Kidney (tissue), 14 donors: ENCODE measurements around the gene MRPL46. TPM values are rescaled to one million over a fixed set of nuclear protein-coding genes. Genes with fewer than 3 reads are reported as not detected.
"Not testable (repeated sequence)": the region's sequence is repeated elsewhere in the genome, so short reads cannot be mapped to it uniquely, and the experiment has no call there.

Source experiments
- DNase-seq, 5 donors: peaks; one replicate each; pipeline ENCODE4 v3.0.0-alpha.2; 2013 to 2020
- FAIRE-seq: peaks from 2 replicates; lab custom pipeline; 2012; peaks lifted over from hg19 to GRCh38; lab: Jason Lieb, UNC
- H3K27ac ChIP-seq, 2 donors: one replicate each; pipeline ENCODE4 v1.7.0; 2013; ENCODE audit warnings: low read depth in 2 of 2, low read length in 2 of 2, inconsistent platforms in 1 of 2
- H3K27me3 ChIP-seq: one replicate; pipeline ENCODE4 v1.7.1; 2013; ENCODE audit warnings: low read length, inconsistent platforms; ENCODE audit not compliant: control insufficient read depth, insufficient read depth
- H3K36me3 ChIP-seq, 3 donors: one replicate each; pipeline versions ENCODE4 v1.7.0 to v1.7.1; 2013; ENCODE audit warnings: low read length in 3 of 3, control low read depth in 1 of 3, inconsistent platforms in 1 of 3; ENCODE audit not compliant: insufficient read depth in 3 of 3, control insufficient read depth in 2 of 3
- H3K4me1 ChIP-seq, 3 donors: one replicate each; pipeline versions ENCODE4 v1.7.0 to v1.7.1; 2013; ENCODE audit warnings: low read length in 3 of 3, inconsistent platforms in 1 of 3, low read depth in 1 of 3; ENCODE audit not compliant: control insufficient read depth in 2 of 3, insufficient read depth in 2 of 3
- H3K4me3 ChIP-seq, 3 donors: one replicate each; pipeline versions ENCODE4 v1.7.0 to v1.8.1; 2013; ENCODE audit warnings: low read length in 3 of 3, control low read depth in 1 of 3, inconsistent platforms in 1 of 3
- H3K9ac ChIP-seq, 3 donors: one replicate each; pipeline versions ENCODE4 v1.7.0 to v1.7.1; 2013; ENCODE audit warnings: low read length in 3 of 3, control low read depth in 1 of 3, inconsistent platforms in 1 of 3
- H3K9me3 ChIP-seq, 3 donors: one replicate each; pipeline versions ENCODE4 v1.7.0 to v1.7.1; 2013; ENCODE audit warnings: low read length in 3 of 3, control low read depth in 1 of 3, inconsistent platforms in 1 of 3; ENCODE audit not compliant: control insufficient read depth in 2 of 3, insufficient read depth in 1 of 3
- intact Hi-C: fragments of 100-400 bp; cut with DNase I; formaldehyde crosslinking; loops from one replicate; pipeline ENCODE4 v1.11.1; 2022
- polyA plus RNA-seq: library from polyadenylated mRNA; stranded (reverse); fragments of 350-450 nt; fragmentation: Illumina TruSeq; extraction: RNeasy Lipid Tissue Mini Kit (QIAGEN cat#74804); gene quantifications from one replicate; pipeline ENCODE4 v1.2.3, GENCODE V29; 2014; ENCODE audit warnings: low read depth, low replicate concordance; ENCODE audit not compliant: insufficient read depth
- total RNA-seq: library from RNA; stranded (reverse); fragmentation: NEBNext Ultra II Directional; extraction: Animal tissue kit (Norgen Biotek cat#: 25700); gene quantifications from one replicate; pipeline ENCODE4 v1.2.1, GENCODE V29; 2021
- TF ChIP-seq, protein P1 (sequence below): IDR thresholded peaks from 3 replicates; pipeline ENCODE4 v1.5.1; 2012; ENCODE audit warnings: mild to moderate bottlenecking, moderate library complexity, borderline replicate concordance; ENCODE audit not compliant: insufficient read depth; ENCODE audit errors: extremely low read depth
- donor health status: control.
- donor health status: control.
- donor health status: control.
- donor health status: control.
- donor health status: control.
- donor health status: DM: yes; HTN: yes; CAD: no.
- donor health status: Normal renal cell carcinoma (clear cell type).

Gene MRPL46
- total and polyA plus RNA-seq, 2 donors from 2014 or later = 24.7 to 73.4 TPM

- Histone ChIP-seq H3K9me3 (no peaks in the 10 kb centered on the region), H3K36me3 (peaks cover 5 to 25% (median 19%) of the 10 kb centered on the region in 3 donors), H3K9ac (no peak overlapping the region), H3K27me3 (no peaks in the 10 kb centered on the region), H3K27ac (no peak overlapping the region), H3K4me3 (no peak overlapping the region), H3K4me1 (peaks cover 0 to 6% (median 0%) of the 10 kb centered on the region in 3 donors)
- TF ChIP-seq, protein P1, sequence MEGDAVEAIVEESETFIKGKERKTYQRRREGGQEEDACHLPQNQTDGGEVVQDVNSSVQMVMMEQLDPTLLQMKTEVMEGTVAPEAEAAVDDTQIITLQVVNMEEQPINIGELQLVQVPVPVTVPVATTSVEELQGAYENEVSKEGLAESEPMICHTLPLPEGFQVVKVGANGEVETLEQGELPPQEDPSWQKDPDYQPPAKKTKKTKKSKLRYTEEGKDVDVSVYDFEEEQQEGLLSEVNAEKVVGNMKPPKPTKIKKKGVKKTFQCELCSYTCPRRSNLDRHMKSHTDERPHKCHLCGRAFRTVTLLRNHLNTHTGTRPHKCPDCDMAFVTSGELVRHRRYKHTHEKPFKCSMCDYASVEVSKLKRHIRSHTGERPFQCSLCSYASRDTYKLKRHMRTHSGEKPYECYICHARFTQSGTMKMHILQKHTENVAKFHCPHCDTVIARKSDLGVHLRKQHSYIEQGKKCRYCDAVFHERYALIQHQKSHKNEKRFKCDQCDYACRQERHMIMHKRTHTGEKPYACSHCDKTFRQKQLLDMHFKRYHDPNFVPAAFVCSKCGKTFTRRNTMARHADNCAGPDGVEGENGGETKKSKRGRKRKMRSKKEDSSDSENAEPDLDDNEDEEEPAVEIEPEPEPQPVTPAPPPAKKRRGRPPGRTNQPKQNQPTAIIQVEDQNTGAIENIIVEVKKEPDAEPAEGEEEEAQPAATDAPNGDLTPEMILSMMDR = peak; percentile 46
- intact Hi-C loops = no loop called here
- FAIRE-seq = no peak
- peak in 3 of 5 donors; percentile 33 to 57 (median 49) for DNase-seq
Observed at GRCh38 chr15:88476635-88477060, 9.5 kb upstream of the MRPL46 start.

DNA sequence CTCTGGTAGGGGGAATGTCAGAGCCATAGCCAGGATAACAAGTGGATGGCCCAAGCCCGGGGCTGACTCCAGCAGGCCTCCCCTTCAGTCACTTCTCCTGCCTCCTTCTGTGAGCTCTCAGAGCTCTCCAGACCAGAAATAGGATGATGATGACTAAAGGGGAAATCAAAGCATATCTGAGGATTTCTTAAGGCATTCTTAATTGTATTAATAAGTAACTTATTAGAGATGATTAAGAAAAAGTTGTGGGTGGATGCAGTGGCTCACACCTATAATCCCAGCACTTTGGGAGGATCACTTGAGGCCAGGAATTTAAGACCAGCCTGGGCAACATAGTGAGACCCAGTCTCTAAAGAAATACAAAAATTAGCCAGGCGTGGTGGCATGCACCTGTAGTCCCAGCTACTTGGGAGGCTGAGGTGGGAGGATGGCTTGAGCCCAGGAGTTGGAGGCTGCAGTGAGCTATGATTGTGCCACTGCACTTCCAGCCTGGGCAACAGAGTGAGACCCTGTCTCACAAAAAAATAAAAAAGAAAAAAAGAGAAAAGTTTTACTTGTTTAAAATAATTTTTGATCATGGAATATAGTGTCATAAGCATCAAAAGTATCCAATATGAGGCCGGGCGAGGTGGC is 6.6 kb upstream of the MRPL46 start:
- FAIRE-seq, H3K4me1 ChIP-seq, H3K9ac ChIP-seq, H3K27ac ChIP-seq, intact Hi-C loops, H3K27me3 ChIP-seq, H3K4me3 ChIP-seq, H3K9me3 ChIP-seq, DNase-seq: not testable (repeated sequence)
- peaks cover 5 to 25% (median 16%) of the 10 kb centered on the region in 3 donors for H3K36me3 ChIP-seq

GRCh38 chr15:88472225-88472624 is 5.0 kb upstream of the MRPL46 start:
- Histone ChIP-seq H3K36me3 (peaks cover 2 to 15% (median 11%) of the 10 kb centered on the region in 3 donors), H3K9ac (no peak overlapping the region), H3K27ac (no peak overlapping the region), H3K4me1 (peaks cover 3 to 6% (median 6%) of the 10 kb centered on the region in 3 donors), H3K9me3 (no peaks in the 10 kb centered on the region), H3K27me3 (no peaks in the 10 kb centered on the region), H3K4me3 (no peak overlapping the region)
- intact Hi-C loops = no loop called here
- TF ChIP-seq, protein P1 = no peak
- FAIRE-seq = no peak
- DNase-seq = no peak

- Histone ChIP-seq H3K9me3 (no peaks in the 10 kb centered on the region), H3K4me1 (peaks cover 3 to 13% (median 5%) of the 10 kb centered on the region in 3 donors), H3K36me3 (peaks cover 2 to 9% (median 5%) of the 10 kb centered on the region in 3 donors), H3K9ac (no peak overlapping the region), H3K4me3 (no peak overlapping the region), H3K27me3 (no peaks in the 10 kb centered on the region), H3K27ac (no peak overlapping the region)
- TF ChIP-seq, protein P1 = no peak
- no peak for DNase-seq
- no peak for FAIRE-seq
- intact Hi-C loops = no loop called here
Observed at GRCh38 chr15:88470625-88471372, 3.6 kb upstream of the MRPL46 start.
